HEK293 (cell line): ENCODE measurements around the gene EMP3.
"Not testable (repeated sequence)": the region's sequence is repeated elsewhere in the genome, so short reads cannot be mapped to it uniquely, and the experiment has no call there.

Experiments
- ZNF121 ChIP-seq: fragments of 450-650 bp; formaldehyde crosslinking; IDR thresholded peaks from 2 replicates; pipeline ENCODE4 v1.5.1; 2016; ENCODE audit warnings: missing biosample characterization, missing genetic modification characterization
- ZNF426 ChIP-seq: fragments of 450-650 bp; formaldehyde crosslinking; IDR thresholded peaks from 2 replicates; pipeline ENCODE4 v1.5.1; 2017; ENCODE audit warnings: missing biosample characterization, missing genetic modification characterization, mild to moderate bottlenecking, inconsistent platforms, moderate library complexity
- ZNF48 ChIP-seq: fragments of 450-650 bp; formaldehyde crosslinking; IDR thresholded peaks from 2 replicates; pipeline ENCODE4 v1.5.1; 2016; ENCODE audit warnings: missing biosample characterization, missing genetic modification characterization
- TF ChIP-seq, protein P1 (sequence below): fragments of 450-650 bp; formaldehyde crosslinking; IDR thresholded peaks from 2 replicates; pipeline ENCODE4 v1.5.1; 2016; ENCODE audit warnings: missing biosample characterization, missing genetic modification characterization
- TF ChIP-seq, protein P2 (sequence below): fragments of 450-650 bp; formaldehyde crosslinking; IDR thresholded peaks from 2 replicates; pipeline ENCODE4 v1.5.1; 2016; ENCODE audit warnings: missing biosample characterization, missing genetic modification characterization

DNA sequence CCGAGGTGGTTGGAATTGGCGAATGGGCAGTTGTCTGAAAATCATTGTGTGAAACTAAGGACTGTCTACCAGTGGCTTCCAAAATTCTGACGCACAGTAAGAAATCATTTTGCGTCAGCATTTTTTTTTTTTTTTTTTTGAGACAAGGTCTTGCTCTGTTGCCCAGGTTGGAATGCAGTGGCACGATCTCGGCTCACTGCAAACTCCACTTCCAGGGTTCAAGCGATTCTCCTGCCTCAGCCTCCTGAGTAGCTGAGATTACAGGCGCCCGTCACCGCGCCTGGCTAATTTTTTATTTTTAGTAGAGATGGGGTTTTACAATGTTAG lies 33.9 kb upstream of the EMP3 start:
- TF ChIP-seq, protein P1, sequence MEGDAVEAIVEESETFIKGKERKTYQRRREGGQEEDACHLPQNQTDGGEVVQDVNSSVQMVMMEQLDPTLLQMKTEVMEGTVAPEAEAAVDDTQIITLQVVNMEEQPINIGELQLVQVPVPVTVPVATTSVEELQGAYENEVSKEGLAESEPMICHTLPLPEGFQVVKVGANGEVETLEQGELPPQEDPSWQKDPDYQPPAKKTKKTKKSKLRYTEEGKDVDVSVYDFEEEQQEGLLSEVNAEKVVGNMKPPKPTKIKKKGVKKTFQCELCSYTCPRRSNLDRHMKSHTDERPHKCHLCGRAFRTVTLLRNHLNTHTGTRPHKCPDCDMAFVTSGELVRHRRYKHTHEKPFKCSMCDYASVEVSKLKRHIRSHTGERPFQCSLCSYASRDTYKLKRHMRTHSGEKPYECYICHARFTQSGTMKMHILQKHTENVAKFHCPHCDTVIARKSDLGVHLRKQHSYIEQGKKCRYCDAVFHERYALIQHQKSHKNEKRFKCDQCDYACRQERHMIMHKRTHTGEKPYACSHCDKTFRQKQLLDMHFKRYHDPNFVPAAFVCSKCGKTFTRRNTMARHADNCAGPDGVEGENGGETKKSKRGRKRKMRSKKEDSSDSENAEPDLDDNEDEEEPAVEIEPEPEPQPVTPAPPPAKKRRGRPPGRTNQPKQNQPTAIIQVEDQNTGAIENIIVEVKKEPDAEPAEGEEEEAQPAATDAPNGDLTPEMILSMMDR (tag by site-specific recombination): not testable (repeated sequence)
- TF ChIP-seq, protein P2, sequence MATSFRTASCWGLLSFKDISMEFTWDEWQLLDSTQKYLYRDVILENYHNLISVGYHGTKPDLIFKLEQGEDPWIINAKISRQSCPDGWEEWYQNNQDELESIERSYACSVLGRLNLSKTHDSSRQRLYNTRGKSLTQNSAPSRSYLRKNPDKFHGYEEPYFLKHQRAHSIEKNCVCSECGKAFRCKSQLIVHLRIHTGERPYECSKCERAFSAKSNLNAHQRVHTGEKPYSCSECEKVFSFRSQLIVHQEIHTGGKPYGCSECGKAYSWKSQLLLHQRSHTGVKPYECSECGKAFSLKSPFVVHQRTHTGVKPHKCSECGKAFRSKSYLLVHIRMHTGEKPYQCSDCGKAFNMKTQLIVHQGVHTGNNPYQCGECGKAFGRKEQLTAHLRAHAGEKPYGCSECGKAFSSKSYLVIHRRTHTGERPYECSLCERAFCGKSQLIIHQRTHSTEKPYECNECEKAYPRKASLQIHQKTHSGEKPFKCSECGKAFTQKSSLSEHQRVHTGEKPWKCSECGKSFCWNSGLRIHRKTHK (tag by site-specific recombination): not testable (repeated sequence)
- TF ChIP-seq ZNF48; ZNF426 (tag by site-specific recombination); ZNF121: not testable (repeated sequence)
